Astrocyte of the spinal cord (primary cell): ENCODE results near the gene CRIM1.

Source experiments
- DNase-seq: peaks from one replicate; pipeline ENCODE4 v3.0.0; 2011; ENCODE audit warnings: low read depth, low spot score
- H3K4me3 ChIP-seq: 2 replicates; pipeline ENCODE4 v1.5.1; 2011; ENCODE audit warnings: low read depth, mild to moderate bottlenecking, low read length, moderate library complexity
- CTCF ChIP-seq: IDR thresholded peaks from 2 replicates; pipeline ENCODE4 v1.5.1; 2012; ENCODE audit warnings: low read depth, mild to moderate bottlenecking, low read length, inconsistent platforms
- in situ Hi-C: cut with HindIII; loops from 2 replicates; pipeline ENCODE4 v1.10.0; 2017; ENCODE audit warnings: low sequenced_read_pairs

The CRIM1 gene

GRCh38 chr2:36528766-36529392 lies 173.3 kb downstream of the CRIM1 start:
- peak; percentile 25 for DNase-seq
- no peak for TF ChIP-seq CTCF
- H3K4me3 ChIP-seq: no peak overlapping the region
- in situ Hi-C loops: no loop called here

- no peak for TF ChIP-seq CTCF
- in situ Hi-C loops: no loop called here
- H3K4me3 ChIP-seq: no peak overlapping the region
- DNase-seq: peak; percentile 71
Observed at GRCh38 chr2:36530178-36530982, 174.8 kb downstream of the CRIM1 start.

- H3K4me3 ChIP-seq: no peak overlapping the region
- DNase-seq: peak; percentile 62
- in situ Hi-C loops: no loop called here
- TF ChIP-seq CTCF: peak; percentile 9
Observed at GRCh38 chr2:36530983-36531354, 175.4 kb downstream of the CRIM1 start.

GRCh38 chr2:36534275-36534799 lies 178.8 kb downstream of the CRIM1 start:
- H3K4me3 ChIP-seq: no peak overlapping the region
- in situ Hi-C loops: no loop called here
- no peak for TF ChIP-seq CTCF
- no peak for DNase-seq

- no peak for DNase-seq
- TF ChIP-seq CTCF: no peak
- no peak overlapping the region for H3K4me3 ChIP-seq
- in situ Hi-C loops: no loop called here
Observed at GRCh38 chr2:36535099-36535498, 179.5 kb downstream of the CRIM1 start.

GRCh38 chr2:36536776-36537175 lies 181.2 kb downstream of the CRIM1 start:
- no peak for DNase-seq
- in situ Hi-C loops: no loop called here
- H3K4me3 ChIP-seq: no peak overlapping the region
- no peak for TF ChIP-seq CTCF
